Brain microvascular endothelial cell (primary cell): ENCODE results near the gene SOBP.
A peak's percentile ranks its signal among the peaks of the same experiment; 100 is the strongest.

Experiments used
- DNase-seq: peaks from one replicate; pipeline ENCODE4 v3.0.0-alpha.2; 2020
- H3K27ac ChIP-seq: fragments of 250-450 bp; sonication (Bioruptor Pico); 2 replicates; pipeline ENCODE4 v1.5.1; 2020; ENCODE audit warnings: mild to moderate bottlenecking, moderate library complexity
- H3K27me3 ChIP-seq: fragments of 250-450 bp; sonication (Bioruptor Pico); replicated peaks from 2 replicates; pipeline ENCODE4 v1.5.1; 2020; ENCODE audit warnings: mild to moderate bottlenecking
- H3K36me3 ChIP-seq: fragments of 250-450 bp; sonication (Bioruptor Pico); replicated peaks from 2 replicates; pipeline ENCODE4 v1.5.1; 2020; ENCODE audit warnings: mild to moderate bottlenecking
- H3K4me3 ChIP-seq: 2 replicates; pipeline ENCODE4 v1.5.1; 2011; ENCODE audit warnings: low read depth, mild to moderate bottlenecking, control low read depth, low read length, moderate library complexity
- in situ Hi-C: cut with HindIII; loops from 2 replicates; pipeline ENCODE4 v1.10.0; 2017; ENCODE audit warnings: low sequenced_read_pairs, low pct_ligation_motif_present
- TF ChIP-seq, protein P1 (sequence below): IDR thresholded peaks from 2 replicates; pipeline ENCODE4 v1.5.1; 2011; ENCODE audit warnings: low read depth, mild to moderate bottlenecking, moderate library complexity, low read length, control low read depth, inconsistent platforms; ENCODE audit errors: missing control alignments

SOBP gene

DNA sequence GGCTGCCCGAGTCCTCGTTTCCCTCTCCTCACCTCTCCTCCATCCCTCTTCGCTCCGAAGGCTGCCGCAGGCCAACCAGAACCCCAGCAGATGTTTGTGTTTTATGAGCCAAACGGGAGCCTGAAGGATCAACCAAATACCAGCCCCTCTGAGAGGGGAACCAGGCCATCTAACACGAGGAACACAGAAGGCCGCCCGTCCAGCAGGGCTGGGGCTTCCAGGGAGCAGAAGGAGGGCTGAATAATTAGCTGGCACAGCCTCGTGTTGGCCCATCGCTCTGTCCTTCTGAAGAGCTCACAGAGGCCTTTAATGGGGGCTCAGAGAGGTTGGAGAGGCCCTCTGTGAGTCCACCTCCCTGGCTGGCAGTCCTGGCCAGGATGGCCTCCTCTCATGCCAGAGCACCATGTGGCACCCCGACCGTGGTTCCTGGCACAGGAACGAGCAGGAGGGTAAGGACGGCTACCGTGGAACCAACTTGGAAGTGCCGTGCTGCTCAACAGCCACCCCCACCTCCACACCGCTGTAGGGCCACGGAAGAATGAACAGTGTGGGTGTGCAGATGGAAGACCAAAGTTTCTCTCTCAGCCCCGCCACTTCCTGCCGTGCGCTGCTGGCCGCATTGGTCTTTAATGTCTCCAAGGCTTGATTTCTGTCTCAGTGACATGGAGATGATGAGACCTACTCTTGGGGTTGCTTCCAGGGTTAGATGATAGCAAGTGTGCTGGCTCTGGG, 179.0 kb downstream of the SOBP start:
- no peak for DNase-seq

DNA sequence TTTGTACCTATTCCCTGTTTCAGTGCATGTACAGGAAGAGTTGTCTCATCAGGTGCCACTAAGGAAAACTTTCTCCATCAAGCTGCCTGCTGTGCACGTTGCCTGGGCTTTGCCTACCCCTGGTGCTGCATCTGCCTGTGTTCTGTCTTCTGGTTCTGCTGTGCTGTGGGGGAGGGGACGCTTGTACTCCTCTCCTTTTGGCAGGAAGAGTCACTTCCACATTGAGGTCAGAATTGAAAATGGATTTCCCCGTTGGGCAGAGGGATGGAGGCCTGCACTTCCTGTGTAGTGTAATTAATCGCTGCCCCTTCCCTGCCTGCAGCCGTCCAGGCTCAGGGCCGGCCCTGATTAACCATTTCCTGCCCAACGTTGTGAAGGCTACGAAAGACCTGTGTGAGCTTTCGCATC, 180.9 kb downstream of the SOBP start:
- Histone ChIP-seq H3K4me3 (no peak overlapping the region), H3K27me3 (no peaks in the 10 kb centered on the region), H3K27ac (no peak overlapping the region), H3K36me3 (no peaks in the 10 kb centered on the region)
- in situ Hi-C loops: no loop called here
- DNase-seq: peak; percentile 20
- TF ChIP-seq, protein P1, sequence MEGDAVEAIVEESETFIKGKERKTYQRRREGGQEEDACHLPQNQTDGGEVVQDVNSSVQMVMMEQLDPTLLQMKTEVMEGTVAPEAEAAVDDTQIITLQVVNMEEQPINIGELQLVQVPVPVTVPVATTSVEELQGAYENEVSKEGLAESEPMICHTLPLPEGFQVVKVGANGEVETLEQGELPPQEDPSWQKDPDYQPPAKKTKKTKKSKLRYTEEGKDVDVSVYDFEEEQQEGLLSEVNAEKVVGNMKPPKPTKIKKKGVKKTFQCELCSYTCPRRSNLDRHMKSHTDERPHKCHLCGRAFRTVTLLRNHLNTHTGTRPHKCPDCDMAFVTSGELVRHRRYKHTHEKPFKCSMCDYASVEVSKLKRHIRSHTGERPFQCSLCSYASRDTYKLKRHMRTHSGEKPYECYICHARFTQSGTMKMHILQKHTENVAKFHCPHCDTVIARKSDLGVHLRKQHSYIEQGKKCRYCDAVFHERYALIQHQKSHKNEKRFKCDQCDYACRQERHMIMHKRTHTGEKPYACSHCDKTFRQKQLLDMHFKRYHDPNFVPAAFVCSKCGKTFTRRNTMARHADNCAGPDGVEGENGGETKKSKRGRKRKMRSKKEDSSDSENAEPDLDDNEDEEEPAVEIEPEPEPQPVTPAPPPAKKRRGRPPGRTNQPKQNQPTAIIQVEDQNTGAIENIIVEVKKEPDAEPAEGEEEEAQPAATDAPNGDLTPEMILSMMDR: no peak

More for the DNA sequence above, 179.0 kb downstream of the SOBP start:
- in situ Hi-C loops: no loop called here
- no peaks in the 10 kb centered on the region for H3K36me3 ChIP-seq
- no peaks in the 10 kb centered on the region for H3K27me3 ChIP-seq
- TF ChIP-seq, protein P1: no peak
- no peak overlapping the region for H3K27ac ChIP-seq
- no peak overlapping the region for H3K4me3 ChIP-seq

DNA sequence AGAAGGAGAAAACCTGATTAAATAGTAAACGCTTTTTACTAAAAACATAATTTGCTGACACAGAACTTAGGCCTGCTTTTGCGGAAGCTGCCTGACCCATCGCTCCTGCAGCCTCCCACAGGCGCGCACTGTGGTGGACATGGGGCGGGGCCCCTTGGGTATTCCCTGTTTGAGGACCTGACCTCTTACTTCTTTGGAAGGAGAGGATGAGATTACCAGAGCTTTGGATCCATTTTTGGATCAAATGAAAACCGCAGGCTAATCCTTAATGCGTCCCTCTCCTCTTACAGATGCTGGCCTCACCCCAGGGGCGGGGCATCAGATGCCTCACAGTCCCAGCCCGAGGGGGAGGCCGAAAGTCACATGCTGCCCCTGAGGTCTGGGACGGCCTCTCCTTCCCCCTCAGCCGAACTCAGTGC, 183.2 kb downstream of the SOBP start:
- Histone ChIP-seq H3K27ac (no peak overlapping the region), H3K36me3 (no peaks in the 10 kb centered on the region), H3K4me3 (no peak overlapping the region), H3K27me3 (no peaks in the 10 kb centered on the region)
- DNase-seq: no peak
- TF ChIP-seq, protein P1: no peak
- in situ Hi-C loops: no loop called here

DNA sequence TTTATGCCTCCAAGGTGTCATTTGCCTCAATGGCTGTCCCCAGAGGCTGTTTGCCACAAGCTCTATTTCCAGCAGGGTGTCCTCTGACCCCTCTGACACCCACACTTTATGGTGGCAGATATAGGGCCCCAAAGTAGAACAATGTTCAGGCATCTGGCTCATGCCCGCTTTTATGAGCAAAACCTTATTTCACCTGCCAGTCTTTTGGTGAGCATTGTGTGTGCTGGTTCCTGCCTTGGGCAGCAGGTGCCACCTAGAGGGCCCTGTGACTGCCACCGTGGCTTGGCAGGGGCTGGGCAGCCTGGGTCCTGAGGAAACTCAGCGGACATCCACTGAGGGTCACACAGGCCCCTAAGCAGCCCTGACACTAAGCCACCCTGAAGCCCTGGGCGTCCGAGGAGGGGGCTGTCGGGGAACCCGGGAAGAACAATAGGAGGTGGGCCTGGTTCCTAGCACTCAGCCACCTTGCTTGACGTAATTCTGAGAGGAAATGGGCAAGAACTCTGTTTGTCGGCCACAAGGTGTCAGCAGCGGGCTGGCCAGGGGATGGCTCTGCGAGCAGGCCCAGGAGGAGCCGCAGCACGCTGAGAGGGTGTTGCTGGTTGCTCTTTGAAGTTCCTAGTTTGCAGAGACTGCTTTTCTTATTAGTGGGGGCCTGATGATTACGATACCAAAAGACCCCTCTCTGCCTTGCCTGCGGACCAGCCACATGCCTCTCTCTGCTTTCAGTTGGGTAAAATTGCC, 185.2 kb downstream of the SOBP start:
- no peaks in the 10 kb centered on the region for H3K36me3 ChIP-seq
- H3K4me3 ChIP-seq: no peak overlapping the region
- peak; percentile 53 for DNase-seq
- TF ChIP-seq, protein P1: peak; percentile 92
- in situ Hi-C loops: no loop called here
- no peaks in the 10 kb centered on the region for H3K27me3 ChIP-seq
- no peak overlapping the region for H3K27ac ChIP-seq

DNA sequence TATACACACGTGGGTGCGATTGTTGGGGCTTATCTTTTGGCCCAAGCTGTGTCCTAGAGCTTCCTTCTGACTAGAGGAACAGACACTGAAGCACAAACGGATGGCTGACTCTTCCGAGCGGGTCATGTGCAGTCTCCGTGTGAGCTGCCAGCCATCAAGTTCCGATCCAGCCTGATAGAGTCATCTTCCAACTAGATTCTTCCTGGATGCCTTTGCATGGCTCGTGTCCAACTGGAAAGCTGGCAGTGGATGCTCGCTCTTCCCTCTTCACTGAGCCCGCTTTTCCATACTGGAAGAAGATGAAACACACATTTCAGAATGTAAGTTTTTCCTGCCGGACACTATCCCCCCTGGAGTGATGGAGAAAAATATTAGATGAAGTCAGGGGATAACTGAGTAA, 186.1 kb downstream of the SOBP start:
- no peaks in the 10 kb centered on the region for H3K36me3 ChIP-seq
- in situ Hi-C loops: no loop called here
- H3K4me3 ChIP-seq: no peak overlapping the region
- H3K27me3 ChIP-seq: no peaks in the 10 kb centered on the region
- no peak for DNase-seq
- H3K27ac ChIP-seq: no peak overlapping the region
- TF ChIP-seq, protein P1: no peak
